HG02642 (cell line): ENCODE measurements around the gene OXNAD1.
"Not testable (repeated sequence)": the region's sequence is repeated elsewhere in the genome, so short reads cannot be mapped to it uniquely, and the experiment has no call there.

Experiments
- ATAC-seq: cut with Tn5 transposase; IDR thresholded peaks from one replicate; pipeline ENCODE4 v1.9.1; 2021; ENCODE audit warnings: mild to moderate bottlenecking; ENCODE audit not compliant: unreplicated experiment, poor library complexity

OXNAD1 gene

DNA sequence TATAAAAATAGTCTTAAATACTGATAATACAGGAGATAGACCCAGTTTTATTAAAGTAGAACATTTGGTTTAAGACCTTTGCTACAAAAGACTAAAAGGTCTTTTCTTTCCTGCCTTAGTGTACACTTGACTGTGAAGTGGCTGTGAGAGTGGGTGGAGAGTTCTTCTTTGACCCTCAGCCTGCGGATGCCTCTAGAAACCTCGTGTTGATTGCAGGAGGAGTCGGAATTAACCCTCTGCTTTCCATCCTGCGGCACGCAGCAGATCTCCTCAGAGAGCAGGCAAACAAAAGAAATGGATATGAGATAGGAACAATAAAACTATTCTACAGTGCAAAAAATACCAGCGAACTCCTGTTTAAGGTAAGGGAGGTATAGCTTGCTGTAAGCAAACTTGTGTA is 36.5 kb downstream of the OXNAD1 start:
- no peak for ATAC-seq

GRCh38 chr3:16302082-16302631 is 37.1 kb downstream of the OXNAD1 start:
- no peak for ATAC-seq

- ATAC-seq, result no peak
Observed at GRCh38 chr3:16303037-16303575, 38.1 kb downstream of the OXNAD1 start.

DNA sequence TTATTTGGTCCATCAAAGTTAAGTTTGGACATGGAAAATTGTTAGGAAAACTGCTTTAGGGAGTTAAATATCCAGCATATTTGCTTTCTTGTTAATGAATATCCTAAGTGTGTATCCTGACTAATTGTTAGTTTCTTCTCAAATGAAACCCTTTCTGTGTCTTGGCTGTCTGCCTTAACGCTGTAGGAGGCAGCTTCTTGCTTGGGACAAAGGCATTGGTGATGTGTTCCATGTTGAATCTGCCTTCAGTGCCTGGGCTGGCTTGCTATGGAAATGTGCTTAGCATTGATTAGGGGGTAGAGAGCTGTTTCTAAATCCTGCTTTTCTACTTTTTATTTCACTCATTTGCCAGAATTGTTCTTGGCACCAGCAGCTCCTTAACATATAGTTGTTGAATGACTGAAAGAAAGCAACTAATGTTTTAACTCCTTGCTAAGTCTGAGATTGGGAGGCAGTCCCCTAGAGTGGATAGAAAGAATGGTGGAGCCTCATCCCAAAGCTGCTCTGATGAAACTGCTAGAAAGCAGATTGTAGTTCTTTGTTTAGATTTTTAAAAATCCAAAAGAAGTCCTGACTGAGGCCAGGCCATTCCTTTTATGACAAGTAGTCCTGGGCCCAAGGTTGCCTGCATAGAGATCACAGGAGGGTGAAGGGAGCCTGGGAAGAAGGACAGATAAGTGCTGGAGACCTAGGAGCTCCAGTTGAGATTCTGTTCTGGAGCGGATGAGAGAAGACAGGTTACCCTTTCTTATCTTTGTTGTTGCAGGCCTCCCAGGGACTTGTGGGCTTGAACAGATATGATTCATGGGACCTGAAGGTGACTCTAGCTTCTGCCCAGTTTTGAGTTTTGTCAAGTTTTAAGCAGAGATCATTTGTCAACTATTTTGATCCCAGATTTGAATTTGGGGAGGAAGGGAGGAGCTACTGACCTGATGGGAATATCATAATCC is 39.3 kb downstream of the OXNAD1 start:
- no peak for ATAC-seq

DNA sequence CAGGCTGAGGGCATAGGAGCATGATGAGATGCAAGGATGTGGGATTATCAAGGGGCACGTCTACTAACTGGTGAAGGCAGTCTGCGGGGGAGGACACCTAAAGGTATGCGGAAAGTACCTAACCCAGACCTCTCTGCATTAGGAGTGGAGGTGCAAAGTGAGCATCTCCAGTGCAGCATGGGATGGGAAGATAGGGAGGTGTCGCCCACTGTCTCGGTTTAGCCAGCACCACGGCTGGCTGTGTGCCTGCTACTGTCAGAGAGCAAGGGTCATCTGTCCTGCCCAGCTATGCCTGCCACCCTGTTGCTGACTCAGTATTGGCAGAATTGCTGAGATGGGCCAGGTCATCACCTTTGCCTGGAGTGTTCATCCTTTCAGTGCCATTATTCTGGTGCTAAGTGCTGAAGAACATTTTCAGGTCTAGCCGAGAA is 40.1 kb downstream of the OXNAD1 start:
- no peak for ATAC-seq

DNA sequence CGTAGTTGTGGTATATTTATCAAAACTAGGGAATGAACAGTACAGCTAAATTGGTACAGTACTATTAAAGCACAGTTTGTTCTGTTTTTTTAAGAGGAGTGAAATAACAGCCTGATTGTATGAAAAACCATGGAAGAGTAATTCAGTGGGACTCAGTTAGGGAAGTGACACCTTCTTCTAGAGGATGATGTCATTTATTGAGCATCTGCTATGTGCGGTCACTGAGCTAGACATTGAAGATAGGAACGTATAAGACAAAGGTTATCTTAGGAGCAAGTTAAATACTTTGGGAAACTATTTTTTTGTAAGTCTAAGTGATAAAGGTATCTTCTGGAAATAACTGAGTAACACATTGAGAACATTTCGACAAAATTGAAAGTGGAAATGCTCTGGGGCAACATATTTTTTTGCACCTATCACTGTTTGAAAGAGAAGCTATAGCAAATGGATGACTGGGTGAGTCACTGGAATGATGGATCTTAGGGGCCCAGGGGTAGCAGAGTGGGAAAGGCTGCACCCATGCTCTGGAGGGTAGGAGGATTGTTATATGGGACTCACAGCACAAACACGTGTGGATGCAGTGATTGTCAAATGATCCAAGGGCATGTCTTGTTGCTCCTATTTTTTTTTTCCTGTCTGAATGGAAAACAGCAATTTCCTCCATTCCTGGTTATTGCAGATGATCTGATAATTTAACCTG is 43.0 kb downstream of the OXNAD1 start:
- no peak for ATAC-seq

DNA sequence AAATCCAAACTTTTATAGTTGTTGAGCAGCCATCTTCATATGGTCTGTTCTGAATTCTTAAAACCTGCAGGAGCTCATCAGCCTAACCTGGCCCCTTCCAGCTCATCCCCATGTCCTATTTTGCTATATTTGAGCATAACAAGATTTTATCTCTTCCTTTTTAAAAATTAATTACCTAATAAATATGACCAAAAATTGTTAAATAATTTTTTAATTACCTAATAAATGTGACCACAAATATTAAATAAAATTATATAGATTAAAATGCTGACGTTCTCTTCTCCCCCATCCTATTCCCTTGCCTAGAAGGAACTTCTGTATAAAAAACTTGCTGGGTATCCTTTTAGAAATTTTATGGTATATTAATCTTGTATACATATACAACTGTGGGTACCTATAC is 43.7 kb downstream of the OXNAD1 start:
- no peak for ATAC-seq

DNA sequence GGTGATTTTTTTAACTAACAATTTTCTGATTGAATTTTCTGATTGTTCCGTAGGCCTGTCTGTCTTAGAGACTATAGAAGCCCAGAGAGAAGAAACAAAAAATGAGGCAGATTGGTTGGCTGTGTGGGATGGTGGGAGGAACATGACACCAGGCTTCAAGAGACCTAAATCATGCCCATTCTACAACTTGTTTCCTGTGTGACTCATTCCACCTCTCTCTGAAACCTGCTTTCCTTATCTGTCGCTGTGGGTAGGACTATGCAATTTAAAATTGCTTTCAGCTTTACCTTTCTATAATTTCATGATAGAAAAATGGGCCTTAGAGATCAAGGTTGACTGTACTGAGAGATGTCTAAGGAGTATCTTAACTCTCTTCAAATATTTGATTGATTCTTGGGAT is 44.5 kb downstream of the OXNAD1 start:
- ATAC-seq, result peak; percentile 82

GRCh38 chr3:16310486-16310885 is 45.5 kb downstream of the OXNAD1 start:
- ATAC-seq, result not testable (repeated sequence)

GRCh38 chr3:16311960-16312451 is 47.0 kb downstream of the OXNAD1 start:
- ATAC-seq, result peak; percentile 61

DNA sequence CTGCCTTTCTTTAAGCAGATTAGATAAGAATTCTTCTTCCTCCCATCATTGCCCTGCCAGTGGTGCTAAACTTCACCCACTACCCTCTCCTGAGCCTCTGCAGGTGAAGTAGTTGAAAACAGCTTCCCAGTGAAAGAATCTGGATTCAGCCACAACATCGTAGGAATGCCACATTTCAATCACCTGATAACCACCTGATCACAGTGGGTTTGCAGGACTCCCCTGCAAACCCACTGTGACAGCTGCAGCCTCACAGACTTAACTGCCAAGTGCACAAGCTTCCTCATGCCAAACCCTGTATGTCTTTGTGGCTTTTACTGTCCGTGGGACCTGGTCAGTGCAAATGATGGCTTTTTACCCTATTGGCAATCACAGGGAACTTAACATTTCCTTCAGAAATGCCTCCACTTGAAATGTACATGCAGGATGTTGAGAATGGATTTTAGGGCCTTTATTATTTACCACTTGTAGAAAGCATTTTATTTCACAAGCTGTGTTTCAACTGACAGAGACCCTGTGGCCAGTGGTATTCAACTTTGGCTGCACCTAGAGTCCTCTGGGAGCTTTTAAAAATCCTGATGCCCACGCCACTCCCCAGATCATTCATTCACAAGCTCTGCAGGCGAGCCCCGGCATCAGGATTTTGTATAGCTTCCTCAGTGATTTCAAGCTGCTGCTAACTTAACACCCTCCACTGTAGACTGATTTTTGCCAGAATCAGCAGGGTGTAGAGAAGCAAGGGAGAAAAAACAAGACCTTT is 49.1 kb downstream of the OXNAD1 start:
- no peak for ATAC-seq

DNA sequence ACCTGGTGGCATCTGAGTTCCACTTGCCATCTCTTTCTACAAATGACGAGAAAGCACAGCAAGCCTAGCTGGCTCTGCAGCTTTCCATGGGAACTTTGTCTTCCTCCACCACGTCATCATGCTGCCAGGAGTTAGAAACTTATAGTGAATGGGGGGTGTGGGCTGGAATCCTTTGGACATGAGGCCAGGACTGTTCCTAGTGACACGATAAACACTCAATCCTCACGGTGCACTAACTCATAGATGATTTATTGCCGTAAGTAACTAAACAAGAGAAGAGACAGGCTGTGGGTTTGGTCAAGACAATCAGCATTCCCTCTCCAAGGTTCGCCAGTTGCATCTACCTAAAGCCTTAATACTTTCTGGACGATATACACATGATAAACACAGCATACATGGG is 50.6 kb downstream of the OXNAD1 start:
- ATAC-seq, result no peak

DNA sequence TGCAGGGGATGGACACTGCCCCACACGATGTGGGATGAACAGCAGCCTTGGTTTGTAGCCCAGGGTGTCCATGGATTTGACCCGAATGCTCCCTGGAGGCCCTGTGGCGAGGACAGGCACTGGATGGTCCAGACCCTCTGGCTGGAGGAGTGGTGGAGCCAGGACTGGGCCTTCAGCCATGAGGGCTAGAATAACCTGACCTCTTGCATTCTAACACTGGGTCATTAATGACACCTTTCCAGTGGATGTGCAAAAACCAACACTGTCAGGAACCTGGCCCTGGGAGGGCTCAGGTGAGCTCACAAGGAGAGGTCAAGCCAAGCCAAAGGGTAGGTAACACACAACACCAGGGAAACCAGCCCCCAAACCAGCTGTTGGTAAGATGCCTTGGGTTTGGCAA is 51.4 kb downstream of the OXNAD1 start:
- no peak for ATAC-seq

- ATAC-seq, result no peak
Observed at GRCh38 chr3:16316847-16317560, 52.0 kb downstream of the OXNAD1 start.

- no peak for ATAC-seq
Observed at GRCh38 chr3:16317561-16317945, 52.5 kb downstream of the OXNAD1 start.

DNA sequence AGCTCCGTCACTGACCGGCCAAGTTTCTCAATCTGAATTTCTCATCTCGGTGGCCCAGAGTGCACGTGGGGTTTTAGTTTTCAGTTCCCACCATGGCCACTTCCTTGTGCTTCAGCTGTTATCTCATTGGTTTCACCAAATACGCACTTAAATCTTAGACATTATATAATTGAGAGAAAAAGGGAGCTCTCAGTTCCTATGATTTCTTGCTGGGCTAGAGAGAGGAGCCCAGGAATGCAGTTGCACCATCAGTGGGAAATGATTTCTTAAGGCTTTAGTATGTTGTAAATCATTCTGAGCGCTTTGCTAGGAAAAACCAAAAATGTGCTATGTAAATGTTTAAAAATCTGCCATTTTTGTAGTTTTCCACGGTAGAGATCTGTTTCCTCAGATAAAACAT is 53.2 kb downstream of the OXNAD1 start:
- no peak for ATAC-seq

DNA sequence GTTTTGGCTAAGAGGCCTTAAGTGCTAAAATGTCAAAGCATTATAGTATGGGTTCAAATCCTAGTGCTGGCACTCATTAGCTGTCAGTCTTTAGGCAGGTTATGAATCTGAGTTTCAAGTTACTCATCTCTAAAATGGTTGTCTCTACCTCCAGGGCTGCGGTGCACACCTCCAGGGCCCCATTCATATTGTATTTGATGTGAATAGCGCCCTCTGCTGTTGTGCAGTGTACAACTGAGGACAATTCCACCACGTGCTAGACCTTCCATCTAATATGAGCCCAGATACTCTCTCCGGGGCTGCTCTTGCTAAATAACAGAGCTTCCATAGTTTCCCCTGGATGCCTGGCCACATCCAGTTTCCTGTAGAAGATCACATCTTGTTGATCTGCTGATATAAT is 54.3 kb downstream of the OXNAD1 start:
- ATAC-seq, result no peak

DNA sequence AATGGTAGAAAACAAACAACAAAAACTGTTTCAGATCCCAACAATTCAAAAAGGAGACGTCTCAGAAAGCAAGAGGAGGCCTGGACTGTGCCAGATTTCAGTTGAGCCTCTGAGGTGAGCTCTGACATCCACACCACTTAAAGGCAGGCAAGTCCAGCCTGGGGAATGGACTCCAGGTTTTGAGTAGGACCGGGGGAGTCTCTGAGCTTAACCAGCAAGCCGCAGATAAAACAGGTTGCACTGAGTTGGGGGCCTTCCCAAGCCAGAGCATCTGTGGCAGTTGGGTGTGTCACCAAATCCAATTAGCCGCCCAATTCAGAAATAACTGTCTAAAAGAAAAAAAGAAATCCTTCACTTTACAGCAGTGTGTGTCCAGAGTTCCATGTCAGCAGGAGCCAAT is 54.7 kb downstream of the OXNAD1 start:
- ATAC-seq, result no peak

DNA sequence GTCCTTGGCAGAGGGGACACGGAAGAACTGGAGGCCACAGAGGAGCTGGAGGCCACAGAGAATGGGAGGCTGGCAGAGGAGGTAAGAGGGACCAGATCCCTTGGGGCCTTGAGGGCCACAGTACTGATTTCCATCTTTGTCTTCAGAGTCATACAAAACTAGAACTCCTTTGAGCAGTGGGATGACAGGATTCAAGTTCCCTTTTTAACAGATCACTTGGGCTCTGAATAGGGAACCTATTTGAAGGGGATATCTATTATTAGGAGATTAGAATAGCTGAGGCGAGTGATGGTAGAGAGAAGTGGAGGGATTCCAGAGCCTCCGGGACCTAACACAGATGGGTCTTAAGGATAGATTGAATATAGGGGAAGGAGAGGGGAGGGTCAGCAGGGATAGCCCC is 55.7 kb downstream of the OXNAD1 start:
- no peak for ATAC-seq

DNA sequence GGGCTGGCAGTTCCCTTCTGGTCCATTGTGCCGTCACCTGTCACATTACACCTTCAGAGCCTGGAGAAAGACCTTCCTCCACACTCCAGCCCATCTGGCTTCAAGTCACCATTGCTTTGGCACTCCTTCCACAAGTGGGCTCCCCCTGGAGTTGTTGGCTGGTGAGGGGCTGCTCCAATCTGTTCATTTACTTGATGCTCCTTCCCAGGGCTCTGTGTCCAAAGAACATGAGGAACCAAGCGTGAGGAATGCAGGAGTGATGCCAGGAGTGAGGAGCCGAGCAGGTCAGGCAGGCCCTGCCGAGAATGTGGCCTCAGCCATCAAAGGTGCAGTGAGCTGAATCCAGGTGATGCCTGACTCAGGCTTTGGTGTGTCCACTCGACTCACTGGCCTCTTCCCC is 57.2 kb downstream of the OXNAD1 start:
- ATAC-seq, result no peak
